H1 (cell line): ENCODE data around the gene ZNF613. TPM values are rescaled to one million over a fixed set of nuclear protein-coding genes. Genes with fewer than 3 reads are reported as not detected.

Experiments used
- BCL11A ChIP-seq, 2 experiments: IDR thresholded peaks; one replicate each; pipeline ENCODE4 v1.6.1; 2011; ENCODE audit warnings: low read depth in 2 of 2, low read length in 2 of 2, mild to moderate bottlenecking in 2 of 2
- CBX8 ChIP-seq: fragments of 300-800, 300-1000 bp; sonication (generic); IDR thresholded peaks from 2 replicates; pipeline ENCODE4 v1.7.1; 2016; ENCODE audit warnings: low read depth, low read length, borderline replicate concordance
- CREB1 ChIP-seq: IDR thresholded peaks from 2 replicates; pipeline ENCODE4 v1.6.1; 2012; ENCODE audit warnings: inconsistent platforms
- CTBP2 ChIP-seq: IDR thresholded peaks from 2 replicates; pipeline ENCODE4 v1.7.0; 2011; ENCODE audit warnings: borderline replicate concordance, mild to moderate bottlenecking, moderate library complexity, mixed read lengths, low read length; ENCODE audit not compliant: insufficient read depth, insufficient read length
- MAFK ChIP-seq: IDR thresholded peaks from 2 replicates; pipeline ENCODE4 v1.6.1; 2012; ENCODE audit warnings: low read depth, mild to moderate bottlenecking, improper control_type of control experiment, low read length
- RAD21 ChIP-seq, 2 experiments: IDR thresholded peaks in 1 of 2; conservative IDR thresholded peaks in 1 of 2; 2 replicates each; pipeline ENCODE4 v1.6.1; 2011; ENCODE audit warnings: low read depth in 2 of 2, low read length in 2 of 2, improper control_type of control experiment in 1 of 2, inconsistent platforms in 1 of 2, mild to moderate bottlenecking in 1 of 2, moderate library complexity in 1 of 2
- SIN3A ChIP-seq, 2 experiments: IDR thresholded peaks in 1 of 2; conservative IDR thresholded peaks in 1 of 2; 2 replicates each; pipeline ENCODE4 v1.6.1; 2011 to 2012; ENCODE audit warnings: low read length in 2 of 2, improper control_type of control experiment in 1 of 2, low read depth in 1 of 2, mild to moderate bottlenecking in 1 of 2
- SRF ChIP-seq: IDR thresholded peaks from 2 replicates; pipeline ENCODE4 v1.6.1; 2011; ENCODE audit warnings: mild to moderate bottlenecking, low read depth, low read length, moderate library complexity
- polyA plus RNA-seq, 7 experiments: library from polyadenylated mRNA; depleted of rRNA in 3 of 7; stranded (reverse) in 5 of 7; unstranded in 2 of 7; fragments of >200 nt in 5 of 7; fragments of 200-250 nt in 2 of 7; gene quantifications; 1 replicate in 5 of 7; 2 replicates in 1 of 7; 4 replicates in 1 of 7; pipeline versions ENCODE4 v1.2.1 to v1.2.3, GENCODE V29; 2011 to 2013; ENCODE audit warnings: missing spikeins in 2 of 7, mixed read lengths in 2 of 7
- total RNA-seq: library from RNA; stranded (reverse); fragmentation: NEBNext Ultra II Directional; extraction: Animal tissue kit (Norgen Biotek cat#: 25700); gene quantifications from 2 replicates; pipeline ENCODE4 v1.2.1, GENCODE V29; 2021
- TF ChIP-seq, protein P1 (sequence below): fragments of 300-600 bp; sonication (generic); IDR thresholded peaks from 2 replicates; pipeline ENCODE4 v1.7.1; 2012; ENCODE audit warnings: low read length, moderate library complexity, mild to moderate bottlenecking, inconsistent platforms; ENCODE audit not compliant: insufficient replicate concordance

The ZNF613 gene
- total and polyA plus RNA-seq, 2 of the 8 experiments (the other 6 are each of a cell fraction or from before 2014, with no cell fraction given): 4.7 to 14.2 TPM

DNA sequence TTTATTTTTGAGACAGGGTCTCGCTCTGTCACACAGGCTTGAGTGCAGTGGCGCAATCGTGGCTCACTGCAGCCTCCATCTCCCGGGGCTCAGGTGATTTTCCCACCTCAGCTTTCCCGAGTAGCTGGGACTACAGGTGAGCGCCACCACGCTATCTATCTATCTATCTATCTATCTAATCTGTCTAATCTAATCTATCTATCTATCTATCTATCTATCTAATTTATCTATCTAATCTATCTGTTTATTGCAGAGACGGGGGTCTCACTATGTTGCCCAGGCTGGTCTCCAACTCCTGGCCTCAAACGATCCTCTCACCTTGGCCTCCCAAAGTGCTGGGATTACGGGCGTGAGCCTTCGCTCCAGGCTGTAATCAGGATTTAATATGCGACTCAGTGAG, 587 bp downstream of the ZNF613 start (continued):
- TF ChIP-seq, protein P1, sequence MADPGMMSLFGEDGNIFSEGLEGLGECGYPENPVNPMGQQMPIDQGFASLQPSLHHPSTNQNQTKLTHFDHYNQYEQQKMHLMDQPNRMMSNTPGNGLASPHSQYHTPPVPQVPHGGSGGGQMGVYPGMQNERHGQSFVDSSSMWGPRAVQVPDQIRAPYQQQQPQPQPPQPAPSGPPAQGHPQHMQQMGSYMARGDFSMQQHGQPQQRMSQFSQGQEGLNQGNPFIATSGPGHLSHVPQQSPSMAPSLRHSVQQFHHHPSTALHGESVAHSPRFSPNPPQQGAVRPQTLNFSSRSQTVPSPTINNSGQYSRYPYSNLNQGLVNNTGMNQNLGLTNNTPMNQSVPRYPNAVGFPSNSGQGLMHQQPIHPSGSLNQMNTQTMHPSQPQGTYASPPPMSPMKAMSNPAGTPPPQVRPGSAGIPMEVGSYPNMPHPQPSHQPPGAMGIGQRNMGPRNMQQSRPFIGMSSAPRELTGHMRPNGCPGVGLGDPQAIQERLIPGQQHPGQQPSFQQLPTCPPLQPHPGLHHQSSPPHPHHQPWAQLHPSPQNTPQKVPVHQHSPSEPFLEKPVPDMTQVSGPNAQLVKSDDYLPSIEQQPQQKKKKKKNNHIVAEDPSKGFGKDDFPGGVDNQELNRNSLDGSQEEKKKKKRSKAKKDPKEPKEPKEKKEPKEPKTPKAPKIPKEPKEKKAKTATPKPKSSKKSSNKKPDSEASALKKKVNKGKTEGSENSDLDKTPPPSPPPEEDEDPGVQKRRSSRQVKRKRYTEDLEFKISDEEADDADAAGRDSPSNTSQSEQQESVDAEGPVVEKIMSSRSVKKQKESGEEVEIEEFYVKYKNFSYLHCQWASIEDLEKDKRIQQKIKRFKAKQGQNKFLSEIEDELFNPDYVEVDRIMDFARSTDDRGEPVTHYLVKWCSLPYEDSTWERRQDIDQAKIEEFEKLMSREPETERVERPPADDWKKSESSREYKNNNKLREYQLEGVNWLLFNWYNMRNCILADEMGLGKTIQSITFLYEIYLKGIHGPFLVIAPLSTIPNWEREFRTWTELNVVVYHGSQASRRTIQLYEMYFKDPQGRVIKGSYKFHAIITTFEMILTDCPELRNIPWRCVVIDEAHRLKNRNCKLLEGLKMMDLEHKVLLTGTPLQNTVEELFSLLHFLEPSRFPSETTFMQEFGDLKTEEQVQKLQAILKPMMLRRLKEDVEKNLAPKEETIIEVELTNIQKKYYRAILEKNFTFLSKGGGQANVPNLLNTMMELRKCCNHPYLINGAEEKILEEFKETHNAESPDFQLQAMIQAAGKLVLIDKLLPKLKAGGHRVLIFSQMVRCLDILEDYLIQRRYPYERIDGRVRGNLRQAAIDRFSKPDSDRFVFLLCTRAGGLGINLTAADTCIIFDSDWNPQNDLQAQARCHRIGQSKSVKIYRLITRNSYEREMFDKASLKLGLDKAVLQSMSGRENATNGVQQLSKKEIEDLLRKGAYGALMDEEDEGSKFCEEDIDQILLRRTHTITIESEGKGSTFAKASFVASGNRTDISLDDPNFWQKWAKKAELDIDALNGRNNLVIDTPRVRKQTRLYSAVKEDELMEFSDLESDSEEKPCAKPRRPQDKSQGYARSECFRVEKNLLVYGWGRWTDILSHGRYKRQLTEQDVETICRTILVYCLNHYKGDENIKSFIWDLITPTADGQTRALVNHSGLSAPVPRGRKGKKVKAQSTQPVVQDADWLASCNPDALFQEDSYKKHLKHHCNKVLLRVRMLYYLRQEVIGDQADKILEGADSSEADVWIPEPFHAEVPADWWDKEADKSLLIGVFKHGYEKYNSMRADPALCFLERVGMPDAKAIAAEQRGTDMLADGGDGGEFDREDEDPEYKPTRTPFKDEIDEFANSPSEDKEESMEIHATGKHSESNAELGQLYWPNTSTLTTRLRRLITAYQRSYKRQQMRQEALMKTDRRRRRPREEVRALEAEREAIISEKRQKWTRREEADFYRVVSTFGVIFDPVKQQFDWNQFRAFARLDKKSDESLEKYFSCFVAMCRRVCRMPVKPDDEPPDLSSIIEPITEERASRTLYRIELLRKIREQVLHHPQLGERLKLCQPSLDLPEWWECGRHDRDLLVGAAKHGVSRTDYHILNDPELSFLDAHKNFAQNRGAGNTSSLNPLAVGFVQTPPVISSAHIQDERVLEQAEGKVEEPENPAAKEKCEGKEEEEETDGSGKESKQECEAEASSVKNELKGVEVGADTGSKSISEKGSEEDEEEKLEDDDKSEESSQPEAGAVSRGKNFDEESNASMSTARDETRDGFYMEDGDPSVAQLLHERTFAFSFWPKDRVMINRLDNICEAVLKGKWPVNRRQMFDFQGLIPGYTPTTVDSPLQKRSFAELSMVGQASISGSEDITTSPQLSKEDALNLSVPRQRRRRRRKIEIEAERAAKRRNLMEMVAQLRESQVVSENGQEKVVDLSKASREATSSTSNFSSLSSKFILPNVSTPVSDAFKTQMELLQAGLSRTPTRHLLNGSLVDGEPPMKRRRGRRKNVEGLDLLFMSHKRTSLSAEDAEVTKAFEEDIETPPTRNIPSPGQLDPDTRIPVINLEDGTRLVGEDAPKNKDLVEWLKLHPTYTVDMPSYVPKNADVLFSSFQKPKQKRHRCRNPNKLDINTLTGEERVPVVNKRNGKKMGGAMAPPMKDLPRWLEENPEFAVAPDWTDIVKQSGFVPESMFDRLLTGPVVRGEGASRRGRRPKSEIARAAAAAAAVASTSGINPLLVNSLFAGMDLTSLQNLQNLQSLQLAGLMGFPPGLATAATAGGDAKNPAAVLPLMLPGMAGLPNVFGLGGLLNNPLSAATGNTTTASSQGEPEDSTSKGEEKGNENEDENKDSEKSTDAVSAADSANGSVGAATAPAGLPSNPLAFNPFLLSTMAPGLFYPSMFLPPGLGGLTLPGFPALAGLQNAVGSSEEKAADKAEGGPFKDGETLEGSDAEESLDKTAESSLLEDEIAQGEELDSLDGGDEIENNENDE: no peak
- TF ChIP-seq CREB1: no peak
- TF ChIP-seq CBX8: no peak
- no peak for TF ChIP-seq SIN3A (conservative IDR thresholded peaks at IDR 0.05 in 1 of 2, IDR thresholded peaks at IDR 0.05 in 1 of 2; ENCODE audit: low read depth in 1 of 2, low read length in 2 of 2)
- no peak for TF ChIP-seq MAFK
- no peak for TF ChIP-seq RAD21 (IDR thresholded peaks at IDR 0.05 in 1 of 2, conservative IDR thresholded peaks at IDR 0.05 in 1 of 2; ENCODE audit: low read depth in 2 of 2, low read length in 2 of 2)
- no peak for TF ChIP-seq CTBP2
- TF ChIP-seq SRF: no peak
- TF ChIP-seq BCL11A (IDR thresholded peaks at IDR 0.05; ENCODE audit: low read depth in 2 of 2, low read length in 2 of 2): no peak
